Gastrocnemius medialis (tissue), 4 donors: ENCODE results near the gene CHURC1. TPM values are rescaled to one million over a fixed set of nuclear protein-coding genes. Genes with fewer than 3 reads are reported as not detected.

Source experiments
- ATAC-seq, 2 donors: fragments of 150-250 bp; one replicate each; pipeline ENCODE4 v1.9.1; 2016
- DNase-seq, 2 donors: peaks; one replicate each; pipeline ENCODE4 v3.0.0-alpha.2; 2019
- H3K27ac ChIP-seq, 4 donors: fragments of 200-600 bp; sonication (generic); 1 replicate in 1 of 4; 2 replicates in 3 of 4; pipeline ENCODE4 v1.5.1; 2016 to 2018; ENCODE audit warnings: mild to moderate bottlenecking in 2 of 4, moderate library complexity in 1 of 4
- H3K27me3 ChIP-seq, 3 donors: fragments of 200-600 bp; sonication (generic) in 2 of 3; 1 replicate in 1 of 3; 2 replicates in 2 of 3; pipeline versions ENCODE4 v1.5.1 to v1.6.0; 2016 to 2019; ENCODE audit warnings: mild to moderate bottlenecking in 1 of 3, moderate library complexity in 1 of 3
- H3K36me3 ChIP-seq, 2 donors: fragments of 200-600 bp; sonication (generic) in 1 of 2; one replicate each; pipeline ENCODE4 v1.5.1; 2017 to 2018
- H3K4me1 ChIP-seq, 2 donors: fragments of 200-600 bp; sonication (generic) in 1 of 2; one replicate each; pipeline ENCODE4 v1.5.1; 2016 to 2017; ENCODE audit warnings: mild to moderate bottlenecking in 2 of 2
- H3K4me3 ChIP-seq, 4 donors: fragments of 200-600 bp; sonication (generic) in 3 of 4; 1 replicate in 1 of 4; 2 replicates in 3 of 4; pipeline ENCODE4 v1.5.1; 2016 to 2019; ENCODE audit warnings: mild to moderate bottlenecking in 2 of 4
- H3K9me3 ChIP-seq, 3 donors: fragments of 200-600 bp; sonication (generic) in 2 of 3; 1 replicate in 1 of 3; 2 replicates in 2 of 3; pipeline ENCODE4 v1.5.1; 2016 to 2019
- CTCF ChIP-seq, 5 experiments: fragments of 450-650 bp in 3 of 5; fragments of 200-600 bp in 2 of 5; sonication (generic) in 2 of 5; IDR thresholded peaks in 4 of 5; conservative IDR thresholded peaks in 1 of 5; 1 replicate in 4 of 5; 2 replicates in 1 of 5; pipeline ENCODE4 v1.5.1; 2016 to 2019; ENCODE audit warnings: antibody characterized with exemption in 5 of 5, mild to moderate bottlenecking in 3 of 5, moderate library complexity in 3 of 5
- POLR2A ChIP-seq, 2 donors: fragments of 450-650 bp; IDR thresholded peaks; one replicate each; pipeline ENCODE4 v1.6.1; 2017; ENCODE audit warnings: antibody characterized with exemption in 2 of 2, mild to moderate bottlenecking in 2 of 2, moderate library complexity in 2 of 2
- in situ Hi-C, 4 donors: fragments of 200-750 bp; cut with MboI; loops; one replicate each; pipeline versions ENCODE4 v1.15.0 to v1.8.0; 2017; ENCODE audit warnings: low sequenced_read_pairs in 4 of 4
- intact Hi-C: fragments of 100-400 bp; cut with DNase I; formaldehyde crosslinking; loops from one replicate; pipeline ENCODE4 v1.15.1; 2023; ENCODE audit warnings: low total_unique reads
- total RNA-seq, 4 donors: library from RNA; depleted of rRNA; stranded (reverse); fragments of >200 nt; gene quantifications; one replicate each; pipeline versions ENCODE4 v1.1.0 to v1.2.3, GENCODE V29; 2016

CHURC1 gene
- total RNA-seq, 4 donors from 2014 or later, result 47.9 to 108 (median 79.6) TPM

- DNase-seq (no peak), ATAC-seq (peak; percentile 38 to 39)
- no peak for TF ChIP-seq POLR2A (IDR thresholded peaks at IDR 0.05)
- TF ChIP-seq CTCF (IDR thresholded peaks at IDR 0.05 in 4 of 5, conservative IDR thresholded peaks at IDR 0.05 in 1 of 5), result no peak
- intact Hi-C loops, result loop anchor here (5.0 kb wide), 3 partner anchors 69 to 219 kb away; no protein-coding TSS in a partner anchor
- Histone ChIP-seq H3K4me1 (peaks cover 0 to 12% of the 10 kb centered on the region in 2 donors), H3K4me3 (no peak overlapping the region), H3K9me3 (no peaks in the 10 kb centered on the region), H3K27me3 (no peaks in the 10 kb centered on the region), H3K36me3 (no peaks in the 10 kb centered on the region), H3K27ac (peak overlapping the region in 1 of 4 donors; percentile 18)
- in situ Hi-C loops, result loop anchor here (5.0 to 10.0 kb wide), 3 partner anchors 69 to 217 kb away; no protein-coding TSS in a partner anchor
These were observed 22.9 kb upstream of the CHURC1 start for GRCh38 chr14:64891173-64891838.

- H3K27ac ChIP-seq, result peak overlapping the region in 1 of 4 donors; percentile 18
- TF ChIP-seq CTCF (IDR thresholded peaks at IDR 0.05 in 4 of 5, conservative IDR thresholded peaks at IDR 0.05 in 1 of 5) (peak; percentile 60 to 84 (median 70)), POLR2A (IDR thresholded peaks at IDR 0.05) (no peak)
- in situ Hi-C loops (loop anchor here (5.0 to 10.0 kb wide), 3 partner anchors 70 to 217 kb away; no protein-coding TSS in a partner anchor), intact Hi-C loops (loop anchor here (5.0 kb wide), 3 partner anchors 70 to 220 kb away; no protein-coding TSS in a partner anchor)
- H3K4me1 ChIP-seq, result peaks cover 0 to 12% of the 10 kb centered on the region in 2 donors
- no peaks in the 10 kb centered on the region for H3K9me3 ChIP-seq
- H3K36me3 ChIP-seq, result no peaks in the 10 kb centered on the region
- no peaks in the 10 kb centered on the region for H3K27me3 ChIP-seq
- ATAC-seq, result peak; percentile 98
- no peak overlapping the region for H3K4me3 ChIP-seq
- DNase-seq, result no peak
These were observed 22.3 kb upstream of the CHURC1 start for GRCh38 chr14:64891839-64892375.

GRCh38 chr14:64899958-64900357 is 14.3 kb upstream of the CHURC1 start:
- Histone ChIP-seq H3K4me1 (no peaks in the 10 kb centered on the region), H3K27ac (no peak overlapping the region), H3K4me3 (no peak overlapping the region), H3K36me3 (no peaks in the 10 kb centered on the region), H3K9me3 (no peaks in the 10 kb centered on the region), H3K27me3 (no peaks in the 10 kb centered on the region)
- DNase-seq (no peak), ATAC-seq (no peak)
- TF ChIP-seq CTCF (IDR thresholded peaks at IDR 0.05 in 4 of 5, conservative IDR thresholded peaks at IDR 0.05 in 1 of 5) (no peak), POLR2A (IDR thresholded peaks at IDR 0.05) (no peak)
- intact Hi-C loops, result no loop called here
- in situ Hi-C loops, result loop anchor here in 1 of 4 donors (10.0 kb wide), 1 partner anchor 225 kb away; no protein-coding TSS in a partner anchor

GRCh38 chr14:64906022-64906421 is 8.2 kb upstream of the CHURC1 start:
- ATAC-seq, result no peak
- Histone ChIP-seq H3K36me3 (no peaks in the 10 kb centered on the region), H3K9me3 (no peaks in the 10 kb centered on the region), H3K4me3 (no peak overlapping the region), H3K27ac (no peak overlapping the region), H3K4me1 (no peaks in the 10 kb centered on the region), H3K27me3 (no peaks in the 10 kb centered on the region)
- DNase-seq, result no peak
- in situ Hi-C loops (no loop called here), intact Hi-C loops (no loop called here)
- TF ChIP-seq POLR2A (IDR thresholded peaks at IDR 0.05), result no peak
- no peak for TF ChIP-seq CTCF (IDR thresholded peaks at IDR 0.05 in 4 of 5, conservative IDR thresholded peaks at IDR 0.05 in 1 of 5)
